ENCODE measurements around the gene KDM2A.

KDM2A gene

GRCh38 chr11:67304511-67305113 is 185.5 kb downstream of the KDM2A start:
- DNase-seq, result no peak

DNA sequence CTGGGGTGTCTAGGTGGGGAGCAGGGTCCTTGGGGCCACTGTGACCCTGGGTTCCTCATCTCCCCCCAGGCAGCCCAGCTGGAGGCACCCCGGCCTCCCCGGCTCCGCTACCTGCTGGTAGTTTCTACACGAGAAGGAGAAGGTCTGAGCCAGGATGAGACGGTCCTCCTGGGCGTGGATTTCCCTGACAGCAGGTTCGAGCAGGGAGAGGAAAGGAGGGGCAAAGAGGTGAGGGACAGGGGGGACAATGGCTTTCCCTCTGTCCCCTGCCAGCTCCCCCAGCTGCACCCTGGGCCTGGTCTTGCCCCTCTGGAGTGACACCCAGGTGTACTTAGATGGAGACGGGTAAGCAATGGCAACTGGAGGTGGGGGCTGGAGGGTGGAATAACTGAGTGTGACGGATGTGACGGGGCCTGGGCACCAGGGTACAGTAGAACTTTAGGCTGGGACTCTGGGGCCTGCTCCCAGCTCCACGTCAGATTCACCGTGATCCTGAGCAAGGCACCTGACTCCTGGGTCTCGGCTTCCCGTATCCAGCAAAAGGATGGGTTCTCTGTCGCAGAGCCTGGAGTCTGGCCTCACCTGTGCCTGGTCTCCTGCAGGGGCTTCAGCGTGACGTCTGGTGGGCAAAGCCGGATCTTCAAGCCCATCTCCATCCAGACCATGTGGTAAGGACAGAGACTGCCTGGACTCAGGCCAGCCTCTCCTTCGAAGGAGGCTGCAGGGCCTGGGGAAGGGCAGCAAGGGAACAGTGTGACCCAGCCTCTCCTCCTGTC is 187.9 kb downstream of the KDM2A start:
- DNase-seq, result no peak

DNA sequence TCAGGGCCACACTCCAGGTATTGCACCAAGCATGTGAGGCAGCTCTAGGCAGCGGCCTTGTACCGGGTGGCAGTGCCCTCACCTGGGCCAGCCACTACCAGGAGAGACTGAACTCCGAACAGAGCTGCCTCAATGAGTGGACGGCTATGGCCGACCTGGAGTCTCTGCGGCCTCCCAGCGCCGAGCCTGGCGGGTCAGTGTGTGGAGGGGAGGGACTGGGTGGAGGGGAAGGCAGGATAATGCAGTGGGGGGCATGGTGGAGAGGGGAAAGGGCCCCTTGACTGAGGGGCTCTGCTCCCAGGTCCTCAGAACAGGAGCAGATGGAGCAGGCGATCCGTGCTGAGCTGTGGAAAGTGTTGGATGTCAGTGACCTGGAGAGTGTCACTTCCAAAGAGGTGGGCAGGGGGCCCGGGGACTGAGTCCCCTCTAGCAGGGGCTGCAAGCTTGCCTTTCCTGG is 188.5 kb downstream of the KDM2A start:
- DNase-seq, result no peak

Data from activated CD4-positive, alpha-beta T cell treated with anti-CD3 and anti-CD28 coated beads, Interleukin-2, amount 50 U/mL, for 1 hour (primary cell).